ENCODE measurements around the gene WFDC2.

Gene WFDC2, protein sequence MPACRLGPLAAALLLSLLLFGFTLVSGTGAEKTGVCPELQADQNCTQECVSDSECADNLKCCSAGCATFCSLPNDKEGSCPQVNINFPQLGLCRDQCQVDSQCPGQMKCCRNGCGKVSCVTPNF

DNA sequence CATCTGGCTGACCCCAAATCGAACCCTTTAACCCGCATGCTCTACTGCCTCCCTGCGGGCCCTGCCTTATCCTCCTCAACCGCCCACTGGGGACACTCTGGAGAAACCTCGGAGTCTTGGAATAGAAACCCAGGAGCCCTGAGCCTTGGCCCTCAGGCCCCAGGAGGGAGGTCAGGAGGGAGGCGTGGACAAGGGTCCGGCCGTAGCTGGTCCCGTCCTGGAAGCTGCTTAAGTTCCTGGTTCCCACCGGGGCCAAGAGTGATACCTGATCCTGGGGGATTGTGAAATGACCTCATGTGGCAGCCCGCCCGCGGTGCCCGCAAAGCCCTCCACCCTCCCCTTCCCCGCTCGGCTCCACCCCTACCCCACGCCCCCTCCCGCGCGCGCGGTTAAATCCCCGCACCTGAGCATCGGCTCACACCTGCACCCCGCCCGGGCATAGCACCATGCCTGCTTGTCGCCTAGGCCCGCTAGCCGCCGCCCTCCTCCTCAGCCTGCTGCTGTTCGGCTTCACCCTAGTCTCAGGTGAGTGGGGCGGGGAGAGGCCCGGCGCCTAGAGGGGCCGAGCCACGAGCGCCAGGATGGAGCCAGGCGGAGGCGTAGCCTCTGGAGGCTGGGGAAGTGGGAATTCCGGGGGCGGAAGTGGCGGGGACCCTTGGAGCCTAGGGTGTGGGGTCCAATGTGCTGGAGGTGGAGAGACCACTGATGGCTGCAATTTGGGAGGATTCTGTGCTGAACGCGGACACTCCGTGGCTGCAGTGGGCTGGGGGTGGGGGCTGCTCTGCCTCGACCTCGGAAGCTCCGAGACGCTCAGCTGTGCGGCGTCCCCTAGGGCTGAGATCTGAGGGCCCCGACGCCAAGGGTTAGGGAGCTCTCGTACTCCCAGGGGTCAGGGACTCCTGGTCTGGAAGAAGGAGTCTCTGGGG, at the start of gene WFDC2:
Gene WFDC2 (plus strand): TSS at position 418 of the 926 bp plus-strand sequence. CDS start 29 bp downstream, at position 447.
- DNase-seq = peak; percentile 83

DNA sequence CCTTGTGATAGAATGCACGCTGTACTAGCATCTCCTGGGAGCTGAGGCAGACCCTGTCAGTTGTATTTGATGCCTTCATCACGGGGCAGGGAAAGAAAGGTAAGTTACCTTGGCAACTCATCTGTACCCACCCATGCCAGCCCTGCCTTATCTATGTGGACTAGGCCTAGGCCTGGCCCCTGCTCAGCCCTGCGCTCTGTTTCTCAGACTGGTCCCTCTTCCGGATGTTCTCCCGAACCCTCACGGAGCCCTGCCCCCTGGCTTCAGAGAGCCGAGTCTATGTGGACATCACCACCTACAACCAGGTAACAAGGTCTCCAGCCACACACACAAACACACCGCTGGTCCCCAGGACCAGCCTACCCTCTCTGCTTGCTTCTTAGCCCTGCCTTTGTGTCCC, 49.4 kb upstream of the WFDC2 start:
- DNase-seq = no peak

DNA sequence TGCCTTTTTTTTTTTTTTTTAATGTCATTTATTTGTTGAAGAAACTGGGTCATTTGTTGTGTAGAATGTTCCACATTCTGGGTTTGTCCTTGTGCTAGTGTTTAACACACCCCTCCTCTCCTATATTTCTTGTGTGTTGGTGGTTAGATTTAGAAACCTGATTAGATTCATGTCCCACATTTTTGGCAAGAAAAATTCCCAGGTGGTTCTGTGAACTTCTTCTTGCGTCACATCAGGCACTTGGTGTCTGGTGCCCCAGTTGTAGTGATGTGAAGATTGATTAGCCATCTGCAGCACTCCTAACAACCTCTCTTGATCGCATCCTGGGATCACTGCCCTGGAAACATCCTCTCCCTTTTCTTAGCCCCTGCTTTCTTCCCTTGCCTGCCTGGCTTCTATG, 45.9 kb upstream of the WFDC2 start:
- no peak for DNase-seq

DNA sequence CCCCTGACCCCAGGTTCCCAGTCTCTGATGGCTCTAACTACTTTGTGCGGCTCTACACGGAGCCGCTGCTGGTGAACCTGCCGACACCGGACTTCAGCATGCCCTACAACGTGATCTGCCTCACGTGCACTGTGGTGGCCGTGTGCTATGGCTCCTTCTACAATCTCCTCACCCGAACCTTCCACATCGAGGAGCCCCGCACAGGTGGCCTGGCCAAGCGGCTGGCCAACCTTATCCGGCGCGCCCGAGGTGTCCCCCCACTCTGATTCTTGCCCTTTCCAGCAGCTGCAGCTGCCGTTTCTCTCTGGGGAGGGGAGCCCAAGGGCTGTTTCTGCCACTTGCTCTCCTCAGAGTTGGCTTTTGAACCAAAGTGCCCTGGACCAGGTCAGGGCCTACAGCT, 44.0 kb upstream of the WFDC2 start:
- no peak for DNase-seq

DNA sequence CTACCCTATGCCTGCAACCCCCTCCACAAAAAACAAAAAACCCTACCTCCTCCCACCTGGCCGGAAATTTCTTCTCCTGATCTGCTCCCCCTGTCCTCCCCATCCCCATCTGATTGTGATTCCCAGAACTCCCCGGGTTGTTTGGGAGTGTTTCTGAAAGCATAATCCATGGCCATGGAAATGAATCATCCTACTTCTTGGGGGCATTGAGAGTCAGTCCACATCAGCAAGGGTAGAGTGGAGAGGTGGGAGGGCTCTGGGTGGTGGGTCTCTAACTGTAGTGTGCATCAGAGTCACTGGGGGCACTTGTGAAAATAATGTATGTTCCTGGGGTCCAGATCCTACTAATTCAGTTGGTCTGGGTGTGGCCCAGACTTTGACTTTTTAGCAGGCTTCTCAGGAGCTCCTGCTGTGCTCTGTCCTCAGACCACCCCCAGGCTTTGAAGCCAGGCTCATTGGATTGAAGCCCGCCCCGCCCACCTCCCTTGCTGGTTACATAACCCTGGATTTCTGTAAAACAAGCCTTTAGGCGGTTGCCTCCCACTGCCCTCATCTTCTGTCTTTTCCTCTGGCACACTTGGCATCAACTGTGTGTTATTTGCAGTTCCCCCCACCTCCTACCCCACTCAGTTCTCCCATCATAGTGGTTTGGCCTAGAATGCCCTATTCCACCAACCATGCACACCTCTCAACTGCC, 43.1 kb upstream of the WFDC2 start:
- DNase-seq = no peak

DNA sequence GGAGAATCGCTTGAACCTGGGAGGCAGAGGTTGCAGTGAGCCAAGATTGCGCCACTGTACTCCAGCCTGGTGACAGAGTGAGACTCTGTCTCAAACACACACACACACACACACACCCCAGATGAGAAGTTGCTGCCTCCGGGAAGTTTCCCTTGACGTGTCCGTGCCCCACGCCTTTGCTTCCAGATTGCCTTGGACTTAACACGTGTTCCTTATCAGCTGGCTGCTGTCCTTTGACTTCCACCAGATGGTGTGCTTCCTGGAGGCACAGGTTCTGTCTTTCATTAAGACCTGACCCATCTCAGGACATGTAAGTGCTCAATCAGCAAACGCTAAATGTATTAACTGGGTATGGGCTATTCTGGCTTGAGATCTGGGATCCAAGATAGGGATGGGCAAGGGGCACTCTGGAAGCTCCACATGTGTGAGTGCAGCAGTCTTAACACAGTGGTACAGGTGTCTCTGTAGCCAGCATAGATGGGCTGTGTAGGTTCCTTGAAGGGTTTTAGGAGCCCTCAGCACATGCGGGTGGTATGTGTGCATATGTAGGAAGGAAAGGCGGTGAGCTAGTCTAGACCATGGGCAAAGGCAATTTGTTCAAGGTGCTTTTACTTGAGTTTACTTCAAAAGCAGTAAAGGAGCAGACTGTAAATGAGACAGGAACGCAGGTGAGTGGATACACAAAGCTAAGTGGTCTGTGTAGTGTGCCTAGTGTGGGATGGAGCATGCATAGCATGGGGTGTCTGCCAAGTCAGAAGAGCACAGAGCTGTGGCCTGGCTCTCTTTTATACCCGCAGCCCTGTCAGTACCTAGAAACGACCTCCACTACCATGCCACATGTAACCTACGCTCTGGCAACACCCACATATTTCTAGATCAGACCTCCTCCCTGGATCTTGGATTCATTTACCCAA, 42.1 kb upstream of the WFDC2 start:
- DNase-seq = no peak

DNA sequence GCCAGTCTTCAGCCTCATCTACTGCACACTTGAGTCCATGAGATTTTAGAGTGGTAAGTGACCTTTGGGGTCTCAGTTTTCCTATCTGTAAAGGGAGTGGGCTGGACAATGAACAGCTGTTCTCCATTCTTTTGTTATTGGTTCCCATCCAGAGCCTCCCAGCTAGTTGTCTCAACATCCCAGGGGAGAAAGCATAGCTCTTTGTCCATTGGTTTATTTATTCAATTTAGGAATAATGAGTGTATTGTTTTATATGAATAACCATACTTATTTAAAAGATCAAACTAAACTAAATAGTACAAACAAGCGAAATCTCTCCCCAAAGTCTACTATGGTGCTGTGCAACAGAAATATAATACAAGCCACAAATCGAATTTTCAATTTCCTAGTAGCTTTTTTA, 39.9 kb upstream of the WFDC2 start:
- no peak for DNase-seq

DNA sequence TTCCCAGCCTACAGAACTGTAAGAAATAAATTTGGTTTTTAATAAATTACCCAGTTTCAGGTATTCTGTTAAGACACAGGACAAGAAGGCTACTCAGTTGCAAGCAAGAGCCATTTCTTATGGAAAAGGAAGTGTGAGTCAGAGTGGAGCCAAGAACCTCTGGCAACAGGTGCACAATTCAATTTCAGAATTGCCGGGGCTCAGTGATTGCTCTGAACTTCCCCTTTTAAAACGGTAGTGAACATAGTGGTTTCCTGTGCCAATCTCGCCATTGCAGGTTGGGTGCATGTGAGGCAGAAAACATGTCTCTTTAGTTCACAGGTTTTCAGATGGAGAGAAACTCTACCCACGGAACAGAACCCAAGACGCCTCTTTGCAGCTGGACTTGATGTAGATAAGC, 37.3 kb upstream of the WFDC2 start:
- no peak for DNase-seq

DNA sequence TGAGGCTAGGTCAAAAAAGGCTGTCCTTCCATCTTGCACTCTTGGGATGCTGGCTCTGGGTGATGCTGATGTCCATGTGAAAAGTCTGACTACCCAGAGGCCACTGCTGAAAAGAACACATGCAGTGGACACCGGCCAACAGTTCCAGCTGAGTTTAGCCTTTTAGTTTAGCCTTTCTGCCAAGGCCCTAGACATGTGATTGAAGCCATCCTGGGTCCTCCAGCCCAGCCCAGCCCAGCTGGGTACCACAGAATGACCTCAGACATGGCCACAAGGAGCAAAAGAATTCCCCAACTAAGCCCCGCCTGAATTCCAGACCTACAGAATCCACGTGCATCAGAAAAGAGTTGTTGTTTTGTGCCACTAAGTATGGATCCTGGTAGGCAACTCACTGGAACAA, 36.2 kb upstream of the WFDC2 start:
- no peak for DNase-seq

DNA sequence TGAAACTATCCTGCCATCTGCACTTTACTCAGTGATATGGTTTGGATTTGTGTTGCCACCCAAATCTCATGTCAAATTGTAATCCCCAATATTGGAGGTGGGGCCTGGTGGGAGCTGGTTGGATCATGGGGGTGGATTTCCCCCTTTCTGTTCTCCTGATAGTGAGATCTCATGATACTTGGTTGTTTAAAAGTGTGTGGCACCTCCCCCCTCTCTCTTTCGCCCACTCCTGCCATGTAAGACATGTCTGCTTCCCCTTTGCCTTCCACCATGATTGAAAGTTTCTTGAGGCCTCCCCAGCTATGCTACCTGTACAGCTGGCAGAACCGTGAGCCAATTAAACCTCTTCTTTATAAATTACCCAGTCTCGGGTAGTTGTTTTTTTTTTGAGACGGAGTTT, 35.6 kb upstream of the WFDC2 start:
- no peak for DNase-seq

DNA sequence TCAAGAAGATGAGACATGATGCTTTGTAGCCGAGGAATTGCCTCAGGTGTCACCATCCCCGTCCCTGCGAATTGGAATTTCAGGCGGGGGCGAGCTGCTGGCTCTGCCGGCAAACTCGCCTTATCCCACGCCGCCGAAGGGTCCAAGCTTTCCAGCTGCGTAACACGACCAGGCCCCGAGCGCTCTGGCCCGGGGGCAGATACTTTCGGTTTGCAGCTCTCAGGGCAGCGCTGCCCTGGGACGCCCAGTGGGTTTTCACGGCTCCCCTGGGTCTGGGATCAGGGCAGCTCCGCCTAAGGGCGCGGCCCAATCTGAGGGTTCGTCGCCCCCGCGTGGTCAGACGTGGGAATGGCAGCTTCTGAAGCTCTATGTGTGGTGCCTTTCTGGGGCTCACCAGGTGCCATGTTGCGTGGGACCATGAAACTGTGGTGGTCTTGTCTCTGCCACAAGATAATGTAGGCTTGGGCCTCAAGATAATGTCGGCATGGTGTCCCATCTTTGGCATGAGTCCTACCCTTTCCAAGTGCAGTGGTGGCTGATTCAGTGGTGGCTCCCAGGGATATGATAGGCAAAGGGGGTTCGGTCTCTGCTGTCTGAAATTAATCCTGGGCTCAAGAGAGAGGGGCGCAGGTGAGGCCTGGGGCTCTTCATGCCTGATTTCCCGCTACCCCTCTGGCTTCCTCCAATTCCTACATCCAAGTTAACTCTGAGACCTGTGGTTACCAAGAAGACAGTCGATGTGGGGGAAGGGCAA, 32.6 kb upstream of the WFDC2 start:
- DNase-seq = peak; percentile 91

DNA sequence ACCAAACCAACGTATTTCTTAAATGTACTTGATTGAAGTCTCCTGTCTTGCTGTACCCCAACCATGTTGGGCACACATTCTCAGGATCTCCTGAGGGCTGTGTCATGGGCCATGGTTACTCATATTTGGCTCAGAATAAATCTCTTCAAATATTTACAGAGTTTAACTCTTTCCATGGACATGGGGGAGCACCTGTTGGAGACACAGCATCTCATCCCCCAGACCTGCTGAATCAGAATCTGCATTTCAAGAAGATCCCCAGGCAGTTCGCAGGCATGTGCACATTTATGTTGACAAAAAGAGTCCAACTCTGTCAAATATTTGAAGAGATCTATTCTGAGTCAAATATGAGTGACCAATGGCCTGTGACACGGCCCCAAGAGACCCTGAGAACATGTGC, 29.1 kb upstream of the WFDC2 start:
- DNase-seq = no peak

DNA sequence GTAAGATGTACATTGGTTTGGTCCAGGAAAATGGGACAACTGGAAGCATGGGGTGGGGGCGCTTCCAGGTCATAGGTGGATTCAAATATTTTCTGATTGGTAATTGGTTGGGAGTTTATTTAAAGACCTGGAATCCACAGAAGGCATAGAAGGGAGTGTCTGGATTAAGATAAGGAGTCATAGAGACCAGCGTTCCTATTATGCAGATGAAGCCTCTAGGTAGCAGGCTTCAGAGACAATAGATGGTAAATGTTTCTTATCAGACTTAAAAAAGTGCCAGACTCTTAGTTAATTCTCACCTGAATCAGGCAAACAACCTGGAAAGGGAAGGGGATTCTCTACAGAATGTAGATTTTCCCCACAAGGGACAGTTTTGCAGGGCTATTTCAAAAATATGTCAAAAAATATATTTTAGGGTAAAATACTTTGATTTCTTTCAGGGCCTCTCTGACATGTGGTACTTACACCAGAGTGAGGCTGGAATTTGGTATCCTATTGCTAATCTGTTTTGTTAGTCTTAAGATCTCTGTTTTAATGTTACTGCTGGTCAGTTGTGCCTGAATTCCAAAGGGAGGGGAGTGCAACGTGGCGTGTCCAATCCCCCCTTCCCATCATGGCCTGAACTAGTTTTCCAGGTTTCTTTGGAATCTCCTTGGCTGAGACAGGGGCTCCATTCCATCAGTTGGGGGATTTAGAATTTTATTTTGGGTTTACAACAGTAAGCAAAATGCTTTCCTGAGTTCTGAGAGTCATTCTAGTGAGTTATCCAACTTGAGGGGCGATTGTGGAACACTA, 28.5 kb upstream of the WFDC2 start:
- DNase-seq = no peak

DNA sequence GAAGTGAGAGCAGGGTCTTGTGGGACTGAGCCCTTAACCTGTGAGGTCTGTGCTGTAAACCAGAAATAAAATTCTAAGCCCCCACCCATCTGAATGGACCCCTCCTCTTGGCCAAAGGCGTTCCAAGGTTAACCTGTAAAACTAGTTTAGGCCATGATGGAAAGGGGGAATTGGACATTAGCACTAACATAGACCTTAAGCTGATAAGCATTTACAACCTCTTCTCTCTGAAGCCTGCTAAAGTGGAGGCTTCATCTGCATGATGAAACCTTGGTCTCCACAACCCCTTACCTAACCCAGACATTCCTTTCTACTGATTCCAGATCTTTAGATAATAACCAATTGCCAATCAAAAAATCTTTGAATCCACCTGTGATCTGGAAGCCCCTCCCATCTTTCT, 27.8 kb upstream of the WFDC2 start:
- DNase-seq = peak; percentile 62

DNA sequence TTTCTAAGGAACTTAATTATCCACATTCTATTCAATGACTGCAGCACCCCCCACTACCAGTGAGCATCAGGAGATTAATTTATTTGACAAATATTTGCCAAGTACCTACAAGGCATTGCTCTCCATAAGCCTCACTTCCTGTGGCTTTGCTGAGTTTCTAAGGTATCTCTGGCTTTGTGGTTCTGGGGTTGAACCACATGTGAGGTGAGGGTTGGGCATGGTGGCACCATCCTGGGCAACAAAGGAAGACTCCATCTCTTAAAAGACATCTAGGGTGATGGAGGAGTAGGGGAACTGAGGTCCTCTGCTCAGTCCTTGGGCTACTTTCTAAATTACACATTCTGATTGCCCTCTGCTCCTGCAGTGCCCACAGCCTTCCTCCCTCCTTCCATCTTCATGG, 25.5 kb upstream of the WFDC2 start:
- no peak for DNase-seq

DNA sequence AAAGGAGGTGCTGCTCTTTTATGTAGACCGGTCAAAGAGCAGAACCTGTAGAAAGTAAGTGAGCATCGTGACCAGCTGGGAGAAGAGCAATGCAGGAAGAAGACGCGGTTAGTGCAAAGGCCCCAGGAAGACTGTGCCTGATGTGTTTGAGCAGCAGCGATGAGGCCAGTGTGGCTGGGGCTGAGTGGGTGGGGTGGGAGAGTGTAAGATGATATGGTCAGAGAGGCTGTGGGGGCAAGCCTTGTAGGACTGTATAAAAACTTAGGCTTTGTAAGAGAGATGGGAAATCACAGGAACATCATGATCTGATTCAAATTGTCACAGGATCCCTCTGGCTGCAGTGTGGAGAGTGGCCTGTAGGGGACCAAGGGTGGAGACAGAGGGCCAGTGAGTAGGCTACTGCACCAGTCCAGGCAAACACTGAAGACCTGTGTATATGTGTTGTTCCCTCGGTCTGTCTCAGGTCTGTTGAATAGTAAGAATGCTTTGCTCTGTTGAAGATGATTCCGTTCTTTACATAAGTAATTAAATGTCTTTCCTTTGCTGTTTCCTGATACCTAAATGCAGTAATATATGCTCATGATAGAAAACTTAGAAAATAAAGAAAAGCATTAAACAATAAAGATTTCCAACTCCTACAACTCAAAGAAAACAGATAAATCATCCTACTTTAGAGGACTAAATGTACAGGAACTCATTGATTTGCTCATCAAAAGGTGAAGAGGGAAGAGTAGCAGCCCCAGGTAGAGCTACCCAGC, 23.6 kb upstream of the WFDC2 start:
- peak; percentile 85 for DNase-seq

DNA sequence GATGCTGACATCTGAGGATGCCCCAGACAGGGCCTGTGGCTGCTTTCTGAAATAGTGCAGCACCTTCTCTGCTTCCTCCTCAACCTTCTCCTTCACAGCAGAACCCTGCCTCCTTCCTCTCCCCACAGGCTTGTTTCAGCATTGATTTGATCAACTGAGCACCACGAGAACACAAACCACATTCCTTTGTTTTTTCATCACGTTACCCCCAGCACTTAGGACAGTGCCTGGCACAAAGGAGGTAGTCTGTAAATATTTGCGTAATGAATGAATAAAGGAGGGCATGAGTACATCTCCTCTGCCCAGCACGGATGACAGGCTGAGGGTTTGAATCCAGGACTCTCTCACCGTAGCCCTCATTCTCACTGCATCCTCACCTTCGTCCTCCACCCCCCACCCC, 21.3 kb upstream of the WFDC2 start:
- DNase-seq = no peak

DNA sequence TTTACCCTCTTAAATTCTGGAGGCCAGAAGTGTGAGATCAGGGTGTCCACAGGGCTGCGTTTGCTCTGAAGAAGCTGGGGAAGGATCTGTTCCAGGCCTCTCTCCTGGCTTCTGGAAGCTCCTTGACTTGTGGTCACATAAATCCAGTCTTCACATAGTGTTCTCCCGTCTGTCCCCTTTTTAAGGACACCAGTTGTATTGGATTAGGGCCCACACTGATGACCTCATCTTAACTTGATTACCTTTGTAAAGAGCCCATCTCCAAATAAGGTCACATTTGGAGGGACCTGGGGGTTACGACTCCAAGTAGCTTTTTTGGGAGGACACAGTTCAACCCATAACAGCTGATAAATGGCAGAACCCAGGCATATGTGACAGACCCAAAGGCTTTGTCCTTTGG, 20.0 kb upstream of the WFDC2 start:
- no peak for DNase-seq

DNA sequence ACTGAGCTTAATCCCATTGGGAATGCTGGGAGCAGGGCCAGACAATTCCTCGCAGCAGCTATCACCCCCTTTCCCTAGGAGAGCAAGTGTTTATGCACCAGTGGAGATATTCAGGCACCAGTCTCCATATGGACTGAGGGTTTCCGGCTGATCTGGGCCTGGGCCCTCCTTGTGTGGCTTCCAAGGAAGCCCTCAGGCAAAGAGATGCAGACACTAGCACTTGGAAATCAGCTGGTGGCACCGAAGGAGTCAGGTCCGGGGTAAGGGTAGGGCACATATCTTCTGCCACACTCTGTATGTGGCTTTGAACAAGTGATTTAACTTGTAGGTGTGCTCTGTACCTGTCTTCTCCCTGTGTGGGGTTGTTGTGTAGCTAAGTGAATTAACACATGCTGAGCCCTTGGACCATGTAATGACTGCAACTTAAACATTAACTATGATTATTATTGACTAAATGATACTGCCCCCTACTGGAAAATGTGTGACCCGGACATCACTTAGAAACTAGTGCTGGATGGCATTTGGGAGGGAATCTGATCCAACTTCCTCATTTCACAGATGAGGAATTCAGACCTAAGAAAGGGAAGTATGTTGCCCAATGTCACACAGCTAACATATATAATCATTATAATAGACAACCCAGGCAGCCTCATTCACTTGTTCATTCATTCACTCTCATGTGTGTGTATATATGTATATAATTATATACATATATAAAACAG, 19.3 kb upstream of the WFDC2 start:
- peak; percentile 65 for DNase-seq

DNA sequence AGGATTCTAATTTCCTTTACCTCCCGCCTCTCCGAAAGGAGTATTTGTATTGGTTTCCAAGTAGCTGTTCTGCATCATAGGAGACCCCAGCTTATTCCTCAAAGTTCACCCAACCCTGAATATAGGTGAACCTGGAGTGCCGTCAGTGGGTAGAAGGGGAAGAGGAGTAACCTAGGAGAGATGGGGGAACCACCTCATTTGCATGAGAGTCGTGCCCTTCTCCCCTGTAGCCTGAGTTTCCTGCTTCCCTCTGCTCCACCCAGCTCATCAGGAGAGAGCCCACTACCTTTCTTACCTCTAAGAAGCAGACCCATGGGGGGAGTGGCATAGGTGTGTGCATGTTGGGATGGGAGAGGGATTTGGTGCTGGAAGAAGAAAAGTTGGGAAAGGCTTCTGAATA, 17.3 kb upstream of the WFDC2 start:
- no peak for DNase-seq

Data from islet precursor cell (in vitro differentiated cells).